H1 (cell line): ENCODE results near the gene WSCD2. TPM values are rescaled to one million over a fixed set of nuclear protein-coding genes. Genes with fewer than 3 reads are reported as not detected.

ENCODE experiments used
- CTCF ChIA-PET: fragments of 300-600 bp; sonication (Branson Sonifier 250); formaldehyde crosslinking; loops from one replicate; lab custom pipeline; 2021; ENCODE audit not compliant: partially characterized antibody; lab: Charles Lee
- POLR2A ChIA-PET: fragments of 300-600 bp; sonication (Branson Sonifier 250); formaldehyde crosslinking; loops from one replicate; lab custom pipeline; 2021; ENCODE audit warnings: inconsistent platforms; ENCODE audit not compliant: partially characterized antibody; lab: Charles Lee
- DNase-seq, 2 experiments: peaks; one replicate each; pipeline versions ENCODE4 v3.0.0 to v3.0.0-alpha.2; 2010 to 2022; ENCODE audit warnings: low spot score in 2 of 2, low read depth in 1 of 2, mixed read lengths in 1 of 2
- FAIRE-seq: peaks from 2 replicates; lab custom pipeline; 2011; peaks lifted over from hg19 to GRCh38; lab: Jason Lieb, UNC
- H2AFZ ChIP-seq: 2 replicates; pipeline ENCODE4 v1.8.1; 2012; ENCODE audit warnings: low read length, inconsistent platforms
- H2AK5ac ChIP-seq: 2 replicates; pipeline ENCODE4 v1.6.1; 2013; ENCODE audit warnings: low read depth, low read length
- H2BK120ac ChIP-seq: replicated peaks from 2 replicates; pipeline ENCODE3; 2013; ENCODE audit warnings: low read depth, low read length, inconsistent platforms
- H2BK12ac ChIP-seq: 2 replicates; pipeline ENCODE4 v1.6.1; 2013; ENCODE audit warnings: low read depth, low read length
- H2BK15ac ChIP-seq: 2 replicates; pipeline ENCODE4 v1.6.1; 2013; ENCODE audit warnings: low read length
- H2BK20ac ChIP-seq: 2 replicates; pipeline ENCODE4 v1.6.1; 2013; ENCODE audit warnings: low read length
- H2BK5ac ChIP-seq: 2 replicates; pipeline ENCODE4 v1.6.1; 2013; ENCODE audit warnings: low read depth, low read length
- H3K14ac ChIP-seq: 2 replicates; pipeline ENCODE4 v1.6.1; 2013; ENCODE audit warnings: inconsistent platforms; ENCODE audit not compliant: insufficient read length
- H3K18ac ChIP-seq: 2 replicates; pipeline ENCODE4 v1.6.1; 2013; ENCODE audit warnings: low read length; ENCODE audit errors: extremely low read depth
- H3K23ac ChIP-seq: 2 replicates; pipeline ENCODE4 v1.6.1; 2013; ENCODE audit warnings: inconsistent platforms; ENCODE audit not compliant: insufficient read length
- H3K23me2 ChIP-seq: 2 replicates; pipeline ENCODE4 v1.6.1; 2013; ENCODE audit warnings: low read depth, low read length
- H3K27ac ChIP-seq: 2 replicates; pipeline ENCODE4 v1.6.1; 2011; ENCODE audit warnings: low read depth, low read length, inconsistent platforms
- H3K27me3 ChIP-seq, 4 experiments: replicated peaks in 1 of 4; 1 replicate in 1 of 4; 2 replicates in 3 of 4; pipeline versions ENCODE4 v1.6.1 to v1.8.1; 2011 to 2013; ENCODE audit warnings: low read length in 3 of 4, mild to moderate bottlenecking in 3 of 4, inconsistent platforms in 2 of 4, mixed read lengths in 2 of 4, moderate library complexity in 1 of 4; ENCODE audit not compliant: control insufficient read depth in 3 of 4, insufficient read depth in 3 of 4; ENCODE audit errors: extremely low read depth in 1 of 4
- H3K36me3 ChIP-seq, 4 experiments: 2 replicates each; pipeline versions ENCODE4 v1.6.1 to v1.8.1; 2011 to 2013; ENCODE audit warnings: mild to moderate bottlenecking in 4 of 4, low read length in 3 of 4, moderate library complexity in 2 of 4, control low read depth in 1 of 4, inconsistent platforms in 1 of 4; ENCODE audit not compliant: insufficient read depth in 4 of 4, control insufficient read depth in 2 of 4
- H3K4ac ChIP-seq: replicated peaks from 2 replicates; pipeline ENCODE3; 2013; ENCODE audit warnings: low read length, low read depth, mixed read lengths, inconsistent platforms; ENCODE audit not compliant: insufficient read length
- H3K4me1 ChIP-seq, 4 experiments: replicated peaks in 1 of 4; 1 replicate in 1 of 4; 2 replicates in 3 of 4; pipeline versions ENCODE4 v1.6.1 to v1.8.1; 2011 to 2013; ENCODE audit warnings: low read length in 3 of 4, inconsistent platforms in 2 of 4, mixed read lengths in 1 of 4; ENCODE audit not compliant: insufficient read depth in 4 of 4, control insufficient read depth in 3 of 4
- H3K4me2 ChIP-seq, 2 experiments: 2 replicates each; pipeline versions ENCODE4 v1.6.1 to v1.8.1; 2011 to 2013; ENCODE audit warnings: low read depth in 2 of 2, low read length in 2 of 2, control low read depth in 1 of 2, inconsistent platforms in 1 of 2, mild to moderate bottlenecking in 1 of 2; ENCODE audit not compliant: insufficient read depth in 1 of 2
- H3K4me3 ChIP-seq, 4 experiments: fragments of 200-600, 300-600 bp in 1 of 4; sonication (generic), shearing (Covaris generic), sonication (Bioruptor Twin) in 1 of 4; 2 replicates each; pipeline versions ENCODE4 v1.5.1 to v1.8.1; 2011 to 2016; ENCODE audit warnings: low read length in 4 of 4, low read depth in 3 of 4, control low read depth in 2 of 4, inconsistent platforms in 2 of 4, mild to moderate bottlenecking in 2 of 4, mixed read lengths in 1 of 4, moderate library complexity in 1 of 4; ENCODE audit not compliant: insufficient read depth in 2 of 4; ENCODE audit errors: extremely low read depth in 1 of 4
- H3K56ac ChIP-seq: replicated peaks from 2 replicates; pipeline ENCODE3; 2013; ENCODE audit warnings: low read depth, mild to moderate bottlenecking, mixed read lengths, low read length, inconsistent platforms; ENCODE audit not compliant: insufficient read length
- H3K79me1 ChIP-seq: 2 replicates; pipeline ENCODE4 v1.6.1; 2013; ENCODE audit warnings: low read depth, low read length, control low read depth
- H3K79me2 ChIP-seq, 2 experiments: 2 replicates each; pipeline versions ENCODE4 v1.6.1 to v1.8.1; 2012 to 2013; ENCODE audit warnings: low read length in 2 of 2, mild to moderate bottlenecking in 2 of 2, inconsistent platforms in 1 of 2; ENCODE audit not compliant: insufficient read depth in 2 of 2, control insufficient read depth in 1 of 2
- H3K9ac ChIP-seq, 4 experiments: replicated peaks in 1 of 4; 1 replicate in 1 of 4; 2 replicates in 3 of 4; pipeline versions ENCODE4 v1.6.1 to v1.8.1; 2011 to 2013; ENCODE audit warnings: low read depth in 3 of 4, low read length in 3 of 4, control low read depth in 2 of 4, mild to moderate bottlenecking in 2 of 4, moderate library complexity in 2 of 4, inconsistent platforms in 1 of 4; ENCODE audit errors: extremely low read depth in 1 of 4
- H3K9me3 ChIP-seq, 2 experiments: 2 replicates each; pipeline versions ENCODE4 v1.6.1 to v1.8.1; 2012 to 2013; ENCODE audit warnings: mild to moderate bottlenecking in 2 of 2, moderate library complexity in 2 of 2, control low read depth in 1 of 2, inconsistent platforms in 1 of 2, low read depth in 1 of 2, low read length in 1 of 2, mixed read lengths in 1 of 2; ENCODE audit not compliant: insufficient read depth in 2 of 2
- H4K20me1 ChIP-seq, 2 experiments: replicated peaks in 1 of 2; 2 replicates each; pipeline versions ENCODE3 to v1.8.1; 2011 to 2013; ENCODE audit warnings: inconsistent platforms in 2 of 2, low read length in 2 of 2, mild to moderate bottlenecking in 1 of 2; ENCODE audit not compliant: insufficient read depth in 2 of 2, control insufficient read depth in 1 of 2
- H4K5ac ChIP-seq: 2 replicates; pipeline ENCODE4 v1.6.1; 2013; ENCODE audit warnings: low read length, low read depth, mixed read lengths, inconsistent platforms; ENCODE audit not compliant: insufficient read length
- H4K8ac ChIP-seq: 2 replicates; pipeline ENCODE4 v1.8.0; 2013; ENCODE audit warnings: mild to moderate bottlenecking, moderate library complexity, low read length, inconsistent platforms; ENCODE audit not compliant: insufficient read depth; ENCODE audit errors: extremely low read depth
- H4K91ac ChIP-seq: replicated peaks from 2 replicates; pipeline ENCODE3; 2013; ENCODE audit warnings: low read length, mixed read lengths, inconsistent platforms; ENCODE audit not compliant: insufficient read length
- SP2 ChIP-seq: IDR thresholded peaks from 2 replicates; pipeline ENCODE4 v1.6.1; 2012; ENCODE audit warnings: mild to moderate bottlenecking, low read length, inconsistent platforms
- TCF12 ChIP-seq: IDR thresholded peaks from 2 replicates; pipeline ENCODE4 v1.6.1; 2011; ENCODE audit warnings: low read depth, mild to moderate bottlenecking, low read length
- TEAD4 ChIP-seq: IDR thresholded peaks from 2 replicates; pipeline ENCODE4 v1.6.1; 2012; ENCODE audit warnings: low read depth, low read length, inconsistent platforms, mixed read lengths
- WGBS, 2 experiments: shearing (Covaris generic) in 1 of 2; methylation state at CpG; one replicate each; pipeline versions ENCODE4 v1.1.6 to v1.1.7; 2013 to 2015; ENCODE audit warnings: low lambda C conversion rate in 2 of 2, mixed read lengths in 2 of 2, inconsistent platforms in 1 of 2, low coverage in 1 of 2, missing lambda C conversion rate in 1 of 2; ENCODE audit not compliant: insufficient replicate concordance in 2 of 2, insufficient coverage in 1 of 2, insufficient read length in 1 of 2; ENCODE audit errors: extremely low coverage in 1 of 2, missing lambda C conversion rate in 1 of 2; 5-methylcytosine and 5-hydroxymethylcytosine counted together
- polyA plus RNA-seq, 7 experiments: library from polyadenylated mRNA; depleted of rRNA in 3 of 7; stranded (reverse) in 5 of 7; unstranded in 2 of 7; fragments of >200 nt in 5 of 7; fragments of 200-250 nt in 2 of 7; gene quantifications; 1 replicate in 5 of 7; 2 replicates in 1 of 7; 4 replicates in 1 of 7; pipeline versions ENCODE4 v1.2.1 to v1.2.3, GENCODE V29; 2011 to 2013; ENCODE audit warnings: missing spikeins in 2 of 7, mixed read lengths in 2 of 7
- total RNA-seq: library from RNA; stranded (reverse); fragmentation: NEBNext Ultra II Directional; extraction: Animal tissue kit (Norgen Biotek cat#: 25700); gene quantifications from 2 replicates; pipeline ENCODE4 v1.2.1, GENCODE V29; 2021

Gene WSCD2
- total and polyA plus RNA-seq, 2 of the 8 experiments (the other 6 are each of a cell fraction or from before 2014, with no cell fraction given) = 1.3 to 2.2 TPM

GRCh38 chr12:108098374-108098773 lies 30.7 kb upstream of the WSCD2 start:
- H3K9me3 ChIP-seq = no peaks in the 10 kb centered on the region
- no peak overlapping the region for H2AK5ac ChIP-seq
- 90% methylated on average over 8 of the region's 8 CpGs; no CpG with 5 or more reads in 1 of the 2 experiments for WGBS, 2 experiments
- no peak overlapping the region for H4K5ac ChIP-seq
- peaks cover 0 to 8% (median 0%) of the 10 kb centered on the region in 4 experiments; a peak in 1 of 7 replicates for H3K4me1 ChIP-seq
- H3K56ac ChIP-seq = no peak overlapping the region
- no peak overlapping the region for H4K91ac ChIP-seq
- H3K23me2 ChIP-seq = no peaks in the 10 kb centered on the region
- H3K27ac ChIP-seq = no peak overlapping the region
- DNase-seq (no peak), FAIRE-seq (no peak)
- no peak overlapping the region for H4K8ac ChIP-seq
- H2BK12ac ChIP-seq = no peak overlapping the region
- H3K4ac ChIP-seq = no peak overlapping the region
- H3K4me2 ChIP-seq = no peak overlapping the region
- H3K36me3 ChIP-seq = no peaks in the 10 kb centered on the region
- no peak overlapping the region for H3K18ac ChIP-seq
- H2BK20ac ChIP-seq = no peak overlapping the region
- H3K23ac ChIP-seq = no peak overlapping the region
- CTCF ChIA-PET = interaction anchor here (0.7 to 3.5 kb wide), 6 partner anchors 10 to 397 kb away, joined by 3 to 15 read pairs (median 3); partner anchors contain the start of gene WSCD2
- H2AFZ ChIP-seq = no peak overlapping the region
- H3K79me1 ChIP-seq = no peaks in the 10 kb centered on the region
- H3K4me3 ChIP-seq = no peak overlapping the region
- no peak overlapping the region for H3K14ac ChIP-seq
- no peaks in the 10 kb centered on the region for H3K27me3 ChIP-seq
- TF ChIP-seq TEAD4 (no peak), TCF12 (no peak), SP2 (no peak)
- H2BK15ac ChIP-seq = no peak overlapping the region
- no peaks in the 10 kb centered on the region for H4K20me1 ChIP-seq
- POLR2A ChIA-PET = no interaction called here
- no peak overlapping the region for H2BK120ac ChIP-seq
- no peak overlapping the region for H3K9ac ChIP-seq
- H2BK5ac ChIP-seq = no peak overlapping the region
- H3K79me2 ChIP-seq = no peaks in the 10 kb centered on the region
